Stimulated activated CD4-positive, alpha-beta T cell treated with anti-CD3 and anti-CD28 coated beads, TNF-alpha, amount 100 ng/mL, for 4 hours (primary cell): ENCODE data around the gene PLD1.

ENCODE experiments used
- DNase-seq, 3 experiments: peaks; one replicate each; pipeline ENCODE4 v3.0.0-alpha.2; 2020; ENCODE audit warnings: low read depth in 3 of 3

The PLD1 gene

DNA sequence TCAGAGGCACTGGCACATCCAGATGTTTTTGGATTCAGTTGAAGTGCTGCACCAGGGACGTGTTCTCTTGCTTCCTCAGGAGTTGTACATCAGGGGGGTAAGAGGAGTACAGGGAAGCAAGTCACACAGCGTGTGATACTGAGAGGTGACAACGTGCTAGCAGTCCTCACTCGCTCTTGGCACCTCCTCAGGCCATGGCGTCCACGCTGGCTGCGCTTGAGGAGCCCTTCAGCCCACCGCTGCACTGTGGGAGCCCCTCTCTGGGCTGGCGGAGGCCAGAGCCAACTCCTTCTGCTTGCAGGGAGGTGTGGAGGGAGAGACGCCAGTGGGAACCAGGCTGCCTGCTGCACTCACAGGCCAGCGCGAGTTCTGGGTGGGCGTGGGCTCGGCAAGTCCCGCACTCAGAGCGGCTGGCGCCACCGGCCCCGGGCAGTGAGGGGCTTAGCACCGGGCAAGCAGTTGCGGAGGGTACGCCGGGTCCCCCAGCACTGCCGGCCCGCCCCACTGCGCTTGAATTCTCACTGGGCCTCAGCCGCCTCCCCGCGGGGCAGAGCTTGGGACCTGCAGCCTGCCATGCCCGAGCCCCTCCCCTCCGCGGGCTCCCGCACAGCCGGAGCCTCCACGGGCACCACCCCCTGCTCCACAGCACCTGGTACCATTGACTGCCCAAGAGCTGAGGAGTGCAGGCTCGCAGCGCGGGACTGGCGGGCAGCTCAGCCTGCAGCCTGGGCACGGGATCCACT lies 64.5 kb downstream of the PLD1 start:
- DNase-seq = no peak

GRCh38 chr3:171744158-171744741 lies 66.0 kb downstream of the PLD1 start:
- DNase-seq = no peak

- DNase-seq = no peak
These were observed 66.7 kb downstream of the PLD1 start for GRCh38 chr3:171743327-171744157.

- no peak for DNase-seq
These were observed 68.9 kb downstream of the PLD1 start for GRCh38 chr3:171741377-171741776.

GRCh38 chr3:171736556-171736955 lies 73.7 kb downstream of the PLD1 start:
- no peak for DNase-seq

GRCh38 chr3:171733561-171733960 lies 76.7 kb downstream of the PLD1 start:
- DNase-seq = no peak

GRCh38 chr3:171732756-171733155 lies 77.5 kb downstream of the PLD1 start:
- DNase-seq = no peak

GRCh38 chr3:171731691-171732090 lies 78.6 kb downstream of the PLD1 start:
- DNase-seq = no peak

DNA sequence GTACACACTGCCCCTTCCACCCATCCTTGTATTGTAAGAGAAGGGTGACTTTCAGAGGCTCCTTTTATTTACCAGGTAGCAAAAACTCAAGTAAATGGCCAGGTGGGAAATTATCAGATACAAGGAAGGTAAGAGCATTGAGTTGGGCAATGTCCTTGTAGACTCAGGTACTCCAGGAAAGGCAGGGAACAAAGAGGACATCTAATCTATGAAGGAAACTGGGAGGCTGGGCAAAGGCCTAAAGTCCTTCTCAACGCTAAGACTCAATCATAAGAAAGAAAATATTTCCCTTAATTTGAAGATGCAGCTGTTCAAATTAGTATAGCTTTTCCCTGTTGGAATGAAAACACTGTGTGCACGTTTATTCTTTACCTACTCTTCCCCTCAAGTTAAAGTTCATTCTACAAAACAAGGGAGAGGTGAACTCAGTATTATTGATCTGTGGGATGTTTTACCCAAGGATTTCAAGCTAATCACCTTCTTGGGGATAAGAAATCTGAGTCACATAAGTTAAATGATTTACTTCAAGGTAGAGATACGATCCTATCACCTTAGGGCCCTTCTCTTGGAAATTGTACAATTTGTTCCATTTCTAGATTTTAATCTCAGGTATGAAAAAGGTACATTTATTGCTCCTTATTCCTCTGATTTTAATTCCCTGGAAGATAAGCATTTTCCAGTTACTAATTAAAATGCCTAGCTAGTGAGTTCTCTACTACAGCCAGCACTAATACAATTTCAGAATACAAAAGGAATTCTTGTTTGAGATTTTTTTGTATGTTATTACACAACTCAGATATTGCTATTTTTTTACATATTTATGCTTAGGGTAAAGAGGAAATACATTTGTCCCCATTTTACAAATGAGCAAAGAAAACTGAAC lies 80.6 kb downstream of the PLD1 start:
- DNase-seq = no peak

GRCh38 chr3:171727288-171727687 lies 83.0 kb downstream of the PLD1 start:
- DNase-seq = no peak

DNA sequence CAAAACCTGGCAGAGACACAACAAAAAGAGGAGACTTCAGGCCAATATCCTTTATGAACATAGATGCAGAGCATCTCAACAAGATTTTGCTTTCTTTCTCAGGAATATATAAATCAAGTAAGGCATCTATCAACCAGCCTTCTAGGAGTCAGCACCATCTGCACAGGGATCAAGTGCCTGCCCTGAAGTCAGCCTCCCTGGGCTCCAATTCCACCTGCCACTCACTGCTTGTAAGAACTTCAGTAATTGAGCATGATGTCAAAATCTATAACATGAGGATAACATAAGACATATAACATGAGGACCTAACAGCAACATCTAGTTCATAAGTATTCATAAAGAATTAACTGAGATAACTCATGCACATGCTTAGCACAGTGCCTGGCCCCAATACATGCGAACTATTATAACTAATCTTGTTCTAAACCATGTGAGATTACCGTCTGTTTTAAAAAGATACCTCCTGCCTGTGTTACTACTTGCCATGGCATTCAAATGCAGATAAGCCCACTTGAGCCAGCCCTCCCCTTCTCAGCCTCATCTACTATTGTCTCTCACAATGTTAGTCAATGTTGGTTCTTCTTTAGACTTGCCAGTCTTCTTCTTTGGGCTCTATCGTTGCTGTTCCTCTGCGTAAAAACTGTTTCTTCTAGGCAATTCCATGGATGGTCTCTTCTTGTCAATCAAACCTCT lies 91.6 kb downstream of the PLD1 start:
- no peak for DNase-seq

DNA sequence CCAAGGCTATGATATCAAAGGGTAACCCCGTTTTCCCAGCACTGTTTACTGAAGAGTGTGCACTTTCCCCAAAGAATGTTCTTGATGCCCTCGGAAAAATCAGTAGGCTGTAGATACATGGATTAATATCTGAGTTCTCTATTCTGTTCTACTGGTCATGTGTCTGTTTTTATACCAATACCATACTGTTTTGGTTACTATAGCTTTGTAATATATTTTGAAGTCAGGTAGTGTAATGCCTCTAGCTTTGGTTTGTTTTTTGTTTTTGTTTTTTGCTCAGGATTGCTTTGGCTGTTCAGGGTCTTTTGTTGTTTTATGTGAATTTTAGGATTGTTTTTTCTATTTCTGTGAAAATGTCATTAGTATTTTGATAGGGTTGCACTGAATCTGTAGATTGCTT lies 95.1 kb downstream of the PLD1 start:
- DNase-seq = no peak

GRCh38 chr3:171712171-171712938 lies 97.9 kb downstream of the PLD1 start:
- no peak for DNase-seq

DNA sequence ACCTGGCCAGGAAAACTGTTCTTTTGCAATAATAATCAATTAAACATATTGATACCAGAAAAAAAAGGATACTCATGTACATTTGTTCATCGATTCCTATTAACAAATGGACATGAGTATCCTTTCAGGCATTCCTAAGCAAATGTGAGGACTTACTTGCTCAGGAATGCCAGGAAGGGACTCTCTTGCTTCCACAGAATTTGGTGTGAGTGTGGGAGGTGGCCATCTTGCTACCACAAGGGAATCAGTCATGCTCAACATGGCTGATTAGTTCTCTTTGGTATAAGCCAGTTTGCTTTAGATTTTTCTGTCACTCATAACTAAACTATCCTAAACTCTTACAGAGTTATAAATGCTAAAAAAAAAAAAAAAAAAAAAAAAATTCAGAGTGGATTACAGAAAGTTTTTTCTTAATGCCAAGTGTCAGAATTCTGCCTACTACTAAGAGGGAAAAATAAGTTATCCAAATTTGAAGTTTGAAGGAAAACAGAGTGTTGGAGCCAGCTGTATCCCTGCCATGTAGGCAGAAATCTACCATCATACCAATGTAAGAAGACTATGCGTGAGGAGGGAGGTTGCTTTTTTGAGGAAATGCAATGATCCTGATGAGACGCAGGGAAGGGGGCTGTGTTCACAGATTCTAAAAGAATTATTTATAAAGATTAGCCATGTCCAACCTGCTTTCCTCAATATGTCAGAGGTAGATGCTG lies 98.7 kb downstream of the PLD1 start:
- no peak for DNase-seq

- DNase-seq = no peak
These were observed 99.9 kb downstream of the PLD1 start for GRCh38 chr3:171710359-171710758.

DNA sequence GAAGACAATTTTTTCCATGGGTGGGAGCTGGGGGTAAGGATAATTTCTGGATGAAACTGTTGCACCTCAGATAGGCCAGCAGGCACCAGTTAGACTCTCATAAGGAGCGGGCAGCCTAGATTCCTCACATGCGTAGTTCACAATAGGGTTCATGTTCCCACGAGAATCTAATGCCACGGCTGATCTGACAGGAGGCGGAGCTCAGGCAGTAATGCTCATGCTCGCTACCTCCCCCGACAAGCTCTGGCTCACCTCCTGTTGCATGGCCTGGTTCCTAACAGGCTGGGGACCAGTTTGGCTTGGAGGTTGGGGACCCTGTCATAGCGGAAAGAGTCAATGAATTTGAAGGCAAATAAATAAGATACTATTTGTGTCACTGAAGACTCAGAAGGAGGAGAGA lies 105.5 kb downstream of the PLD1 start:
- DNase-seq = no peak

DNA sequence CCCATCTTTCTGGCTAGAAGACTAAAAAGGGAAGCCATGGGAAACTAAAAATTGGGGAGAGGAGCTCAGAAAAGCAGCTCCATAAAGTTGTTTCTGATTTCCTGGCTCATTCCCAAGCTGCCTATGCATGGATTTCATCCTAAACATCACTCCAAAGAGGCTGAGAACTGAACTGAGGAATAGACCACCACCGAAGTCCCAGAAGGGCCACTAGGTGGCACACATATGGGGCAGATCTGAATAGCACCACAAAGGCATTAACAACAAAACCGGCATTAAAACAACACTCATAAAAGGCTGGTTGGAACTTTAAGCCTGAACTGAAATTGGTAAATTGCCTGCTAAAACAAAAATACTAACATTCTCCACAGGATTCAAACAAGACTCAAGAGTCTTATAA lies 106.3 kb downstream of the PLD1 start:
- DNase-seq = no peak

GRCh38 chr3:171703144-171703543 lies 107.1 kb downstream of the PLD1 start:
- DNase-seq = no peak

DNA sequence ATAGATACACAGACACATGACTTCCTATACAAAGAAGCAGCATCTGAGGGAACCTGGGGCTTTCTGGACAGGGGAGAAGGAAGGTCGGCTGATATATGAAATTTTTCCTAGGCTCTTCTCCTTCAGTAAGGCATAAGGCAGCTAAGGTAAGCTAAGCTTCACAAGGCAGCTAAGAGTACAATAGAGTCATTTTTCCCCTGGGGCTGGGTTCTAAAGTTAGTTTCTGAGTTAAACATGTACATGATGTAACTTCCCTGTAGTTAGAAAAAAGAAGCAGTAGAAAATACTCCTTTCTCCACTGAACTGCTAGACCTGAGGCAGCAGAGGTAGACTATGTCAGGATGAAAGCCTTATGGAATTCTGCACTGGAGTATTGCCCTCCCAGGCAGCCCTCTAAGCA lies 109.6 kb downstream of the PLD1 start:
- DNase-seq = no peak

DNA sequence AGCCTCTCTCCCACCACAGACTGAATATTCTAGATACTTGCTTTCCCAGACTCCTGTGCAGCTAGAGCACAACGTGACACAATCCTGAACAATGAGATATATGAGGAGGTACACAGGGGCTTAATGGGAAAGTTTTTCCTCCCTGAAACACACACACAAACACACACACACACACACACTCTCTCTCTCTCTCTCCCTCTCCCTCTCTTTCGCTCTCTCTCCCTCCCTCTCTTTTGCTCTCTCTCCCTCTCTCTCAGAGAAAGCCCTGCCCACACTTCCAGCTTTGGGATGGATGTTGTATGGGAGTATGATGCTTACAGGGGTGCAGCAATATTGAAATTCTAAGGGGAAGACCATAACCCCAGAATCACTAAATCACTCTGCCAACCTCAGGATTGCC lies 110.1 kb downstream of the PLD1 start:
- no peak for DNase-seq
